Measurements from ENCODE around the gene TIGIT. TPM values are rescaled to one million over a fixed set of nuclear protein-coding genes. Genes with fewer than 3 reads are reported as not detected.

The TIGIT gene
- total and polyA plus RNA-seq, 2 experiments from 2014 or later = 0.07 to 0.50 TPM

DNA sequence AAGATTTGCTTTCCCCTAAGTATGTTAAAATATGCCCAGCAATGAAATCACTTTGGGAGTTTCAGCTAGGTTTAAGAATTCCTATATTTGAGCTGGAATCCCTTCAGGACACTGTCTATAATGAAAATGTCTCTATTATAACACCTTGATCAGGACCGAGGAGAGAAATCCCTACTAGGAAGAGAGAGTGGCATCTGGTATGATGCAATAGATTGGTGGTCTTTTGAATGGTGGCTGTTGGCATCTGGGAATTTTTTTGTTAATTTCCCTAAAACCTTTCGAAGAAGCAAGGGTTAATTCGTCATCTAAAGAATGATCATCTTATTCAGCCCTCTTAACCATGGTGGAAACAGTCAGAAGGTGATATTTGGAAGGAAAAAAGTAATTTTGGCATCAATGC lies 43.0 kb downstream of the TIGIT start:
- no peak overlapping the region for H3K4me3 Mint-ChIP-seq
- TF ChIP-seq, protein P1, sequence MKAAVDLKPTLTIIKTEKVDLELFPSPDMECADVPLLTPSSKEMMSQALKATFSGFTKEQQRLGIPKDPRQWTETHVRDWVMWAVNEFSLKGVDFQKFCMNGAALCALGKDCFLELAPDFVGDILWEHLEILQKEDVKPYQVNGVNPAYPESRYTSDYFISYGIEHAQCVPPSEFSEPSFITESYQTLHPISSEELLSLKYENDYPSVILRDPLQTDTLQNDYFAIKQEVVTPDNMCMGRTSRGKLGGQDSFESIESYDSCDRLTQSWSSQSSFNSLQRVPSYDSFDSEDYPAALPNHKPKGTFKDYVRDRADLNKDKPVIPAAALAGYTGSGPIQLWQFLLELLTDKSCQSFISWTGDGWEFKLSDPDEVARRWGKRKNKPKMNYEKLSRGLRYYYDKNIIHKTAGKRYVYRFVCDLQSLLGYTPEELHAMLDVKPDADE (IDR thresholded peaks at IDR 0.05) = no peak
- TF ChIP-seq JUNB (IDR thresholded peaks at IDR 0.05; ENCODE audit: unreplicated experiment) = no peak
- no peak for TF ChIP-seq STAT1 (IDR thresholded peaks at IDR 0.05; ENCODE audit: unreplicated experiment)
- TF ChIP-seq EZH2 (IDR thresholded peaks at IDR 0.05; ENCODE audit: low read depth, unreplicated experiment) = no peak
- TF ChIP-seq, protein P2, sequence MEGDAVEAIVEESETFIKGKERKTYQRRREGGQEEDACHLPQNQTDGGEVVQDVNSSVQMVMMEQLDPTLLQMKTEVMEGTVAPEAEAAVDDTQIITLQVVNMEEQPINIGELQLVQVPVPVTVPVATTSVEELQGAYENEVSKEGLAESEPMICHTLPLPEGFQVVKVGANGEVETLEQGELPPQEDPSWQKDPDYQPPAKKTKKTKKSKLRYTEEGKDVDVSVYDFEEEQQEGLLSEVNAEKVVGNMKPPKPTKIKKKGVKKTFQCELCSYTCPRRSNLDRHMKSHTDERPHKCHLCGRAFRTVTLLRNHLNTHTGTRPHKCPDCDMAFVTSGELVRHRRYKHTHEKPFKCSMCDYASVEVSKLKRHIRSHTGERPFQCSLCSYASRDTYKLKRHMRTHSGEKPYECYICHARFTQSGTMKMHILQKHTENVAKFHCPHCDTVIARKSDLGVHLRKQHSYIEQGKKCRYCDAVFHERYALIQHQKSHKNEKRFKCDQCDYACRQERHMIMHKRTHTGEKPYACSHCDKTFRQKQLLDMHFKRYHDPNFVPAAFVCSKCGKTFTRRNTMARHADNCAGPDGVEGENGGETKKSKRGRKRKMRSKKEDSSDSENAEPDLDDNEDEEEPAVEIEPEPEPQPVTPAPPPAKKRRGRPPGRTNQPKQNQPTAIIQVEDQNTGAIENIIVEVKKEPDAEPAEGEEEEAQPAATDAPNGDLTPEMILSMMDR (conservative IDR thresholded peaks at IDR 0.05; ENCODE audit: low read depth in 2 of 2) = no peak
- TF ChIP-seq ZNF462 (CRISPR knock-in tag; IDR thresholded peaks at IDR 0.05) = no peak
- no peak for TF ChIP-seq ZNF114 (CRISPR knock-in tag; IDR thresholded peaks at IDR 0.05)
- TF ChIP-seq POLR2AphosphoS5 (IDR thresholded peaks at IDR 0.05; ENCODE audit: low read depth) = no peak
- no peak for TF ChIP-seq ZNF331 (CRISPR knock-in tag; IDR thresholded peaks at IDR 0.05; ENCODE audit: low read depth)
- TF ChIP-seq NANOG (IDR thresholded peaks at IDR 0.05; ENCODE audit: borderline replicate concordance) = no peak
- no peak for TF ChIP-seq EZH2phosphoT487 (IDR thresholded peaks at IDR 0.05; ENCODE audit: unreplicated experiment)
- TF ChIP-seq CREB1 (CRISPR knock-in tag; IDR thresholded peaks at IDR 0.05; ENCODE audit: low read depth) = no peak
- TF ChIP-seq REST (IDR thresholded peaks at IDR 0.05; ENCODE audit: unreplicated experiment) = no peak
- Histone ChIP-seq H3K27ac (ENCODE audit: low read depth) (no peak overlapping the region), H3K4me1 (ENCODE audit: insufficient read depth) (peaks cover 30% of the 10 kb centered on the region), H3K27me3 (ENCODE audit: insufficient read depth) (no peaks in the 10 kb centered on the region), H3K4me2 (no peak overlapping the region), H3K9me2 (ENCODE audit: insufficient read depth) (no peaks in the 10 kb centered on the region), H3K4me3 (no peak overlapping the region), H4K20me1 (replicated peaks; ENCODE audit: insufficient read depth) (no peaks in the 10 kb centered on the region), H3K36me3 (ENCODE audit: insufficient read depth) (no peaks in the 10 kb centered on the region), H2AFZ (no peak overlapping the region), H3K79me2 (replicated peaks; ENCODE audit: insufficient read depth) (no peaks in the 10 kb centered on the region), H3F3A (replicated peaks; ENCODE audit: low read depth) (peaks cover 5% of the 10 kb centered on the region)
- H3K4me1 Mint-ChIP-seq = peaks cover 49% of the 10 kb centered on the region
- no peak for DNase-seq (ENCODE audit: low spot score)
- 0 out of 2 replicates have a peak overlapping the region, but pooled peaks have one; percentile 2 for H3K27ac Mint-ChIP-seq
- H3K9me3 Mint-ChIP-seq = no peaks in the 10 kb centered on the region; the same call in 2 of the 3 replicates
- no peaks in the 10 kb centered on the region for H3K36me3 Mint-ChIP-seq (ENCODE audit: low read depth)
- peaks cover 4% of the 10 kb centered on the region for H3K27me3 Mint-ChIP-seq (ENCODE audit: insufficient read depth, low read depth, poor library complexity)
- no peak for ATAC-seq

Measured in GM23338 (cell line).